HG02981 (cell line): ENCODE data around the gene PTPRN2.
"Not testable (repeated sequence)": the region's sequence is repeated elsewhere in the genome, so short reads cannot be mapped to it uniquely, and the experiment has no call there.

Experiments
- ATAC-seq: cut with Tn5 transposase; IDR thresholded peaks from one replicate; pipeline ENCODE4 v1.9.1; 2021; ENCODE audit warnings: mild to moderate bottlenecking, moderate library complexity; ENCODE audit not compliant: unreplicated experiment

The PTPRN2 gene

GRCh38 chr7:158165711-158166110 is 421.9 kb downstream of the PTPRN2 start:
- no peak for ATAC-seq

GRCh38 chr7:158164101-158165095 is 423.2 kb downstream of the PTPRN2 start:
- ATAC-seq = no peak

- ATAC-seq = no peak
Observed at GRCh38 chr7:158161194-158161593, 426.4 kb downstream of the PTPRN2 start.

DNA sequence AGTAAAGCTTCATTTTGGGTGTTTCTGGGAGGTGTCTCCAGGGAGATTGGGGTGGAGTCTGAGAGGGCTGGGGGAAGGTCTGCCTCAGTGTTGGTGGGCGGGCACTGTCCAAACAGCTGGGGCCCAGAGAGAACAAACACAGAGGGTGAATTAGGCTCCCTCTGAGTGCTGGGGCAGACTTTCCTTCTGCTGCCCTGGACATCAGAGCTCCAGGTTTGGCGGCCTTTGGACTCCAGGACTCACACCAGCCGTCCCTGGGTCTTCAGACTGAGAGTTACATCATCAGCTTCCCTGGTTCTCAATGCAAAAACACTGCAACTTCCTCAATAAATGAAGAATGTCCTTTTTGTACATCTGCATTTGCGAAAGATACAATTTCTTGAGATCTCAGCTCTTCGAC is 427.4 kb downstream of the PTPRN2 start:
- no peak for ATAC-seq

- ATAC-seq = no peak
Observed at GRCh38 chr7:158157460-158157859, 430.2 kb downstream of the PTPRN2 start.

- ATAC-seq = not testable (repeated sequence)
Observed at GRCh38 chr7:158151273-158151672, 436.4 kb downstream of the PTPRN2 start.

- ATAC-seq = no peak
Observed at GRCh38 chr7:158150234-158150633, 437.4 kb downstream of the PTPRN2 start.

DNA sequence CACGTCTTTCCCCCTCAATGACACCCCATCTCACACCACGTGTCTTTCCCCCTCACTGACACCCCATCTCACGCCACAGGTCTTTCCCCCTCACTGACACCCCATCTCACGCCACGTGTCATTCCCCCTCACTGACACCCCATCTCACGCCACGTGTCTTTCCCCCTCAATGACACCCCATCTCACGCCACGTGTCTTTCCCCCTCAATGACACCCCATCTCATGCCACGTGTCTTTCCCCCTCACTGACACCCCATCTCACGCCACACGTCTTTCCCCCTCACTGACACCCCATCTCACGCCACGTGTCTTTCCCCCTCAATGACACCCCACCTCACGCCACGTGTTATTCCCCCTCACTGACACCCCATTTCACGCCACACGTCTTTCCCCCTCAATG is 440.2 kb downstream of the PTPRN2 start:
- ATAC-seq = not testable (repeated sequence)

- no peak for ATAC-seq
Observed at GRCh38 chr7:158145370-158145769, 442.3 kb downstream of the PTPRN2 start.

- no peak for ATAC-seq
Observed at GRCh38 chr7:158143196-158144120, 444.2 kb downstream of the PTPRN2 start.

- no peak for ATAC-seq
Observed at GRCh38 chr7:158142657-158143056, 445.0 kb downstream of the PTPRN2 start.

GRCh38 chr7:158141806-158142518 is 445.7 kb downstream of the PTPRN2 start:
- no peak for ATAC-seq

DNA sequence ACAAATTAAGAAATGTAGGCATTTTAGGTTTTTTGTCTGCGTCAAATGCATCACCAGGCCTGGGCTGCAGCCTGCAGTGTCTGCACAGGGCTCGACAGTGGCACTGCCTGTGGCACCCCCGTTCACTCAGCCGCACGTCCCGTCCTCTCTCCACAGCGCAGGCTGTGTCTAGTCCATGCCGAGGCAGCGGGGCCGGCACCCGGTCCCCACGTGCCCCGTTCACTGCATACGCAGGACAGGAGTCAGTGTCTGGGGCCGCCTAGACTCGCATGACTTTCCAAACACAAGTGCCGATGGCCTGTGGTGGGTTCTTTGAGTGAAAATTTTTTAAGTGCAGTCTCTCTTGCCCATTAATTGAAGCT is 446.4 kb downstream of the PTPRN2 start:
- no peak for ATAC-seq

DNA sequence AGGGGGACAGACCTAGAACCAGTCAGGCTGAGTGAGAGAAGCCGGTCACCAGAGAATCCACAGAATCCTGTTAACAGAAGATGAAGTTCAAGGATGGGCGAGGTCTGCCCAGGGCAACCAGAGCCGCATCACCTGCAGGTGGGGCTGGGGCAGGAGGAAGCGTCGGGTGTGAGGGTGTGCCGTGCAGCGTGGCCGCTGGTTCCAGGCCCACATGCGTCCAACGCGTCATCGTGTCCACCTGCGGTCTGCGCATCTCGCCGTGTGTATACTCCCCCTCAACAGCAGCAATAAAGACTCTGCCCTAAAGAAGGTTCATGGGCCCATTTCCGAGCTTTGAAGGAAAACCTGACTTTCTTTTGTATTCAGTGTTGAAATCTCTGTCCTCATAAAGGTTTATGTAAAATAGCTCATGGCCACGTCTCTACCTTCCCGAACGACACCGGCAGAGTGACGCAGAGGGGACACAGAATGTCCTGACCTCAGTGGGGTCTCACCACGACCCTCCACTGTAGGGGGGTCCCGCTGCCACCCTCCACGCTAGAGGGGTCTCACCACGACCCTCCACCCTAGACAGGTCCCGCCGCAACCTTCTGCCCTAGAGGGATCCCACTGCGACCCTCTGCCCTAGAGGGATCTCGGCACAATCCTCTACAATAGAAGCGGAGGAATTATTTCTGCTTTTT is 446.9 kb downstream of the PTPRN2 start:
- no peak for ATAC-seq

DNA sequence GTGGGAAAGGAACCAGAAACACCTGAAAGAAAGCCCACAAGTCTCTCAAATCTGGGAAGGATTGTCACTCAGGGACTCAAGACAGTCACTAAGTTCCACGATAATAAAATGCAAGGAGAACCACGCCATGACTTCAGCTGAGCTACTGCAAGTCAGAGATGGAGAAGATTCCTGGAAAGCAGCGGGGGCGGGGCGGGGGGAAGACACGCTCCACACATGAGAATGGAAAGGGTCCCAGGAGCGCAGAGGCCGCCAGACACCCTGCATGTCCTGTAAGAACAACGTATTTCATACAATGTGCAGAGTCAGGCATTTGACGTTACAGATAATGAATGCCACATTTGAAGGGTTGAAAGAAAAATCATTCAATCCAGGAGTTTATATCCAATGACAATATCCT is 448.1 kb downstream of the PTPRN2 start:
- no peak for ATAC-seq

- ATAC-seq = no peak
Observed at GRCh38 chr7:158138329-158138597, 449.4 kb downstream of the PTPRN2 start.

GRCh38 chr7:158137516-158138328 is 449.9 kb downstream of the PTPRN2 start:
- no peak for ATAC-seq

DNA sequence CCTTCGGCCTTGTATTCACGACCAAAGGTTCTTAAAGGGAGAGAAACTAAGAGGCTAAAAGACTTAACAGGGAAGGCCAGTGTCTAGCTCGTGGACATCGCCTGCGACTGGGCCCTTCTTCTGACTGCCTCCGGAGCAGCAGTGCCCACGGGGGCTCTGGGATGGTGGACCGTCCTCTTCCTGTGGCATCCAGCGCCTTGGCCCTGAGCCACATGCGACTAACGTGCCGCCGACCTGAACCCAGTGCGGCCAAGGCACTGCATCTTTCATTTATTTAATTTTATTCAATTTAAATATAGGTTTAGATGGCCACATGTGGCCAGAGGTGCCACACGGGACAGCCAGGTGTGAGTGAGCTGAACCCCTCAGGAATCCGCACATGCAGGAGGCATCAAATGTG is 451.7 kb downstream of the PTPRN2 start:
- no peak for ATAC-seq

- ATAC-seq = no peak
Observed at GRCh38 chr7:158134824-158135223, 452.8 kb downstream of the PTPRN2 start.
